Endothelial cell of umbilical vein (primary cell): ENCODE results near the gene DAB1. TPM values are rescaled to one million over a fixed set of nuclear protein-coding genes. Genes with fewer than 3 reads are reported as not detected.

Experiments used
- BruUV-seq: library from RNA; stranded (reverse); fragments of 400-500 nt; replicated peaks from 2 replicates; lab custom pipeline; 2021; lab: Mats Ljungman, UMichigan
- CTCF ChIA-PET: fragments of 300-600, 350-600 bp; sonication (Branson Sonifier 250); formaldehyde crosslinking; loops from one replicate; lab custom pipeline; 2021; ENCODE audit warnings: antibody characterized with exemption, inconsistent platforms; lab: Charles Lee
- POLR2A ChIA-PET: fragments of 300-600, 350-600 bp; sonication (Branson Sonifier 250); formaldehyde crosslinking; loops from one replicate; lab custom pipeline; 2021; ENCODE audit warnings: antibody characterized with exemption, inconsistent platforms; lab: Charles Lee
- DNase-seq: peaks from one replicate; pipeline ENCODE4 v3.0.0-alpha.2; 2011; ENCODE audit warnings: low read depth, low spot score
- FAIRE-seq: peaks from 2 replicates; lab custom pipeline; 2011; peaks lifted over from hg19 to GRCh38; lab: Jason Lieb, UNC
- H2AFZ ChIP-seq: 2 replicates; pipeline ENCODE4 v1.6.0; 2012; ENCODE audit warnings: low read depth, low read length, control low read depth, inconsistent platforms
- H3K27ac ChIP-seq: 2 replicates; pipeline ENCODE4 v1.5.1; 2011; ENCODE audit warnings: low read depth, mild to moderate bottlenecking, control low read depth, low read length, moderate library complexity; ENCODE audit not compliant: insufficient read depth
- H3K27me3 ChIP-seq, 2 experiments: 2 replicates each; pipeline versions ENCODE4 v1.6.0 to v1.6.1; 2011; ENCODE audit warnings: low read length in 2 of 2, mixed read lengths in 1 of 2; ENCODE audit not compliant: control insufficient read depth in 2 of 2, insufficient read depth in 2 of 2
- H3K36me3 ChIP-seq, 2 experiments: 2 replicates in 1 of 2; 3 replicates in 1 of 2; pipeline ENCODE4 v1.5.1; 2011; ENCODE audit warnings: low read length in 2 of 2, mild to moderate bottlenecking in 1 of 2, moderate library complexity in 1 of 2; ENCODE audit not compliant: control insufficient read depth in 2 of 2, insufficient read depth in 2 of 2; ENCODE audit errors: extremely low read depth in 1 of 2
- H3K4me1 ChIP-seq: 3 replicates; pipeline ENCODE4 v1.5.1; 2011; ENCODE audit warnings: mild to moderate bottlenecking, low read length; ENCODE audit not compliant: control insufficient read depth, insufficient read depth; ENCODE audit errors: extremely low read depth
- H3K4me2 ChIP-seq: 2 replicates; pipeline ENCODE4 v1.6.1; 2011; ENCODE audit warnings: low read length, control low read depth, mixed read lengths; ENCODE audit not compliant: insufficient read depth
- H3K4me3 ChIP-seq, 3 experiments: fragments of 200-600 bp in 1 of 3; sonication (generic), shearing (Covaris generic) in 1 of 3; replicated peaks in 1 of 3; 2 replicates each; pipeline ENCODE4 v1.5.1; 2011 to 2016; ENCODE audit warnings: control low read depth in 3 of 3, low read length in 3 of 3, mild to moderate bottlenecking in 2 of 3, inconsistent platforms in 1 of 3, low read depth in 1 of 3, moderate library complexity in 1 of 3; ENCODE audit not compliant: insufficient read depth in 1 of 3
- H3K79me2 ChIP-seq: 2 replicates; pipeline ENCODE4 v1.6.0; 2012; ENCODE audit warnings: low read length, inconsistent platforms; ENCODE audit not compliant: control insufficient read depth, insufficient read depth
- H3K9ac ChIP-seq: replicated peaks from 2 replicates; pipeline ENCODE3; 2011; ENCODE audit warnings: low read length, control low read depth; ENCODE audit not compliant: insufficient read depth; ENCODE audit errors: extremely low read depth
- H3K9me1 ChIP-seq: replicated peaks from 3 replicates; pipeline ENCODE4 v1.6.0; 2011; ENCODE audit warnings: mild to moderate bottlenecking, low read length; ENCODE audit not compliant: control insufficient read depth, insufficient read depth; ENCODE audit errors: extremely low read depth
- H3K9me3 ChIP-seq: replicated peaks from 2 replicates; pipeline ENCODE4 v1.5.1; 2012; ENCODE audit warnings: low read length, inconsistent platforms; ENCODE audit not compliant: control insufficient read depth, insufficient read depth
- H4K20me1 ChIP-seq: replicated peaks from 2 replicates; pipeline ENCODE3; 2011; ENCODE audit warnings: mild to moderate bottlenecking, low read length; ENCODE audit not compliant: control insufficient read depth, insufficient read depth; ENCODE audit errors: extremely low read depth
- CTCF ChIP-seq, 2 donors: IDR thresholded peaks; 1 replicate in 1 of 2; 2 replicates in 1 of 2; pipeline ENCODE4 v1.5.1; 2011; ENCODE audit warnings: low read length in 2 of 2, mild to moderate bottlenecking in 2 of 2, moderate library complexity in 2 of 2, control low read depth in 1 of 2, inconsistent platforms in 1 of 2, low read depth in 1 of 2; ENCODE audit not compliant: insufficient read depth in 1 of 2; ENCODE audit errors: extremely low read depth in 1 of 2
- EZH2 ChIP-seq: IDR thresholded peaks from 2 replicates; pipeline ENCODE4 v1.6.1; 2012; ENCODE audit warnings: borderline replicate concordance, low read depth, mild to moderate bottlenecking, moderate library complexity, low read length, inconsistent platforms; ENCODE audit not compliant: severe bottlenecking
- FOS ChIP-seq: IDR thresholded peaks from 2 replicates; pipeline ENCODE4 v1.6.1; 2011; ENCODE audit warnings: mild to moderate bottlenecking, low read length, moderate library complexity, borderline replicate concordance; ENCODE audit not compliant: insufficient read depth
- GATA2 ChIP-seq: IDR thresholded peaks from 2 replicates; pipeline ENCODE4 v1.7.0; 2011; ENCODE audit warnings: low read depth, mild to moderate bottlenecking, moderate library complexity, mixed read lengths, low read length; ENCODE audit not compliant: insufficient read length, insufficient read depth
- JUN ChIP-seq: IDR thresholded peaks from 2 replicates; pipeline ENCODE4 v1.6.1; 2011; ENCODE audit warnings: borderline replicate concordance, low read depth; ENCODE audit not compliant: insufficient read length, insufficient read depth
- MAX ChIP-seq: IDR thresholded peaks from 2 replicates; pipeline ENCODE4 v1.6.1; 2011; ENCODE audit not compliant: insufficient read depth, insufficient read length
- MYC ChIP-seq: IDR thresholded peaks from one replicate; pipeline ENCODE4 v1.6.1; 2011; ENCODE audit warnings: mild to moderate bottlenecking, low read depth, low read length
- POLR2A ChIP-seq: IDR thresholded peaks from 2 replicates; pipeline ENCODE4 v1.6.1; 2012; ENCODE audit warnings: low read depth, mild to moderate bottlenecking, control low read depth, low read length
- POLR2AphosphoS5 ChIP-seq: IDR thresholded peaks from 2 replicates; pipeline ENCODE4 v1.6.1; 2012; ENCODE audit warnings: low read depth, mild to moderate bottlenecking, control low read depth, low read length, moderate library complexity; ENCODE audit not compliant: insufficient read depth
- dilution Hi-C: fragments of 300-500 bp; cut with MboI; formaldehyde crosslinking; loops from one replicate; pipeline ENCODE4 v1.15.0; 2019; ENCODE audit warnings: low sequenced_read_pairs; ENCODE audit not compliant: extremely low pct_ligation_motif_present
- intact Hi-C: fragments of 100-400 bp; cut with micrococcal nuclease; formaldehyde crosslinking; loops from one replicate; pipeline ENCODE4 v1.10.0; 2022
- polyA plus RNA-seq, 4 experiments: library from polyadenylated mRNA; depleted of rRNA in 3 of 4; stranded (reverse) in 3 of 4; unstranded in 1 of 4; fragments of >200 nt; gene quantifications; 2 replicates each; pipeline versions ENCODE4 v1.2.1 to v1.2.3, GENCODE V29; 2011 to 2012; ENCODE audit warnings: missing spikeins in 1 of 4
- total RNA-seq: library from RNA; stranded (reverse); gene quantifications from 2 replicates; pipeline ENCODE4 v1.2.3, GENCODE V29; 2021

Gene DAB1
- total and polyA plus RNA-seq, 2 donors (not counting 3 experiments of a cell fraction or from before 2014, with no cell fraction given) = not detected

GRCh38 chr1:57325536-57325935, 98.3 kb downstream of the DAB1 start:
- TF ChIP-seq GATA2 (no peak), POLR2A (no peak), JUN (no peak), MAX (no peak), FOS (no peak), MYC (no peak), CTCF (IDR thresholded peaks at IDR 0.05; ENCODE audit: extremely low read depth in 1 of 2, insufficient read depth in 1 of 2, low read depth in 1 of 2, low read length in 2 of 2) (no peak), EZH2 (no peak), POLR2AphosphoS5 (no peak)
- H3K79me2 ChIP-seq = no peaks in the 10 kb centered on the region
- no peaks in the 10 kb centered on the region for H3K9me1 ChIP-seq
- no peaks in the 10 kb centered on the region for H3K9me3 ChIP-seq
- ChIA-PET CTCF (no interaction called here), POLR2A (no interaction called here)
- no peak for FAIRE-seq
- no peak overlapping the region for H3K27ac ChIP-seq
- no TSS peak for BruUV-seq
- no peak overlapping the region for H3K9ac ChIP-seq
- H3K4me2 ChIP-seq = no peak overlapping the region
- dilution Hi-C loops = no loop called here
- H2AFZ ChIP-seq = no peak overlapping the region
- H3K27me3 ChIP-seq = no peaks in the 10 kb centered on the region
- H3K4me1 ChIP-seq = no peaks in the 10 kb centered on the region
- no peak overlapping the region for H3K4me3 ChIP-seq
- H4K20me1 ChIP-seq = no peaks in the 10 kb centered on the region
- H3K36me3 ChIP-seq = no peaks in the 10 kb centered on the region
- intact Hi-C loops = no loop called here
- DNase-seq = no peak
